Trophoblast cell (in vitro differentiated cells and primary cell): Measurements from ENCODE around the gene RGS4.

Experiments used
- DNase-seq, 2 donors: peaks; one replicate each; pipeline ENCODE4 v3.0.0-alpha.2; 2016
- H2AFZ ChIP-seq: 2 replicates; pipeline ENCODE4 v1.6.1; 2013; ENCODE audit warnings: low read length, moderate library complexity, mild to moderate bottlenecking; ENCODE audit not compliant: insufficient read depth, poor library complexity
- H2AK5ac ChIP-seq: 2 replicates; pipeline ENCODE4 v1.6.1; 2013; ENCODE audit warnings: mild to moderate bottlenecking, low read length
- H2BK120ac ChIP-seq: 2 replicates; pipeline ENCODE4 v1.6.1; 2013; ENCODE audit warnings: low read length, mild to moderate bottlenecking, moderate library complexity; ENCODE audit not compliant: insufficient read depth, poor library complexity
- H2BK12ac ChIP-seq: 2 replicates; pipeline ENCODE4 v1.6.1; 2013; ENCODE audit warnings: mild to moderate bottlenecking, low read length, moderate library complexity
- H2BK5ac ChIP-seq: 2 replicates; pipeline ENCODE4 v1.6.1; 2013; ENCODE audit warnings: low read length, low read depth, moderate library complexity, mild to moderate bottlenecking; ENCODE audit not compliant: poor library complexity
- H3K14ac ChIP-seq: 2 replicates; pipeline ENCODE4 v1.6.1; 2013; ENCODE audit warnings: mild to moderate bottlenecking, low read length
- H3K18ac ChIP-seq: 2 replicates; pipeline ENCODE4 v1.6.1; 2013; ENCODE audit warnings: mild to moderate bottlenecking, low read length
- H3K23ac ChIP-seq: 2 replicates; pipeline ENCODE4 v1.6.1; 2013; ENCODE audit warnings: low read length
- H3K27ac ChIP-seq: 2 replicates; pipeline ENCODE4 v1.5.1; 2013; ENCODE audit warnings: low read depth, mild to moderate bottlenecking, inconsistent platforms, low read length, moderate library complexity
- H3K27me3 ChIP-seq: 2 replicates; pipeline ENCODE4 v1.6.1; 2013; ENCODE audit warnings: inconsistent platforms, mild to moderate bottlenecking, low read length, moderate library complexity; ENCODE audit not compliant: insufficient read depth
- H3K36me3 ChIP-seq, 2 experiments: 1 replicate in 1 of 2; 2 replicates in 1 of 2; pipeline ENCODE4 v1.6.1; 2013; ENCODE audit warnings: low read length in 2 of 2, mild to moderate bottlenecking in 2 of 2, moderate library complexity in 1 of 2; ENCODE audit not compliant: insufficient read depth in 2 of 2, control insufficient read depth in 1 of 2
- H3K4ac ChIP-seq: 2 replicates; pipeline ENCODE4 v1.6.1; 2013; ENCODE audit warnings: low read depth, mild to moderate bottlenecking, low read length, moderate library complexity
- H3K4me1 ChIP-seq, 2 experiments: 1 replicate in 1 of 2; 2 replicates in 1 of 2; pipeline ENCODE4 v1.6.1; 2013; ENCODE audit warnings: low read length in 2 of 2, mild to moderate bottlenecking in 2 of 2, moderate library complexity in 1 of 2; ENCODE audit not compliant: insufficient read depth in 2 of 2, control insufficient read depth in 1 of 2
- H3K4me2 ChIP-seq: 2 replicates; pipeline ENCODE4 v1.6.1; 2013; ENCODE audit warnings: inconsistent platforms, mild to moderate bottlenecking, low read length, moderate library complexity
- H3K4me3 ChIP-seq: 2 replicates; pipeline ENCODE4 v1.5.1; 2013; ENCODE audit warnings: mild to moderate bottlenecking, low read depth, low read length, inconsistent platforms
- H3K79me1 ChIP-seq: one replicate; pipeline ENCODE4 v1.6.1; 2013; ENCODE audit warnings: low read length
- H3K79me2 ChIP-seq: 2 replicates; pipeline ENCODE4 v1.6.1; 2013; ENCODE audit warnings: low read length, mild to moderate bottlenecking; ENCODE audit not compliant: control insufficient read depth, insufficient read depth, poor library complexity
- H3K9ac ChIP-seq: 2 replicates; pipeline ENCODE4 v1.6.1; 2013; ENCODE audit warnings: mild to moderate bottlenecking, low read length
- H3K9me3 ChIP-seq: 2 replicates; pipeline ENCODE4 v1.6.1; 2013; ENCODE audit warnings: low read depth, mild to moderate bottlenecking, control low read depth, inconsistent platforms, low read length; ENCODE audit not compliant: insufficient read depth
- H4K12ac ChIP-seq: 2 replicates; pipeline ENCODE4 v1.6.1; 2013; ENCODE audit warnings: low read depth, mild to moderate bottlenecking, low read length, moderate library complexity
- H4K8ac ChIP-seq: 2 replicates; pipeline ENCODE4 v1.6.1; 2013; ENCODE audit warnings: low read depth, mild to moderate bottlenecking, low read length, moderate library complexity
- H4K91ac ChIP-seq: one replicate; pipeline ENCODE4 v1.6.1; 2013; ENCODE audit warnings: low read depth, mild to moderate bottlenecking, low read length, moderate library complexity
- WGBS: extraction: QIAGEN DNeasy Blood & Tissue Kit; methylation state at CpG from one replicate; pipeline ENCODE4 v1.1.7; 2013; ENCODE audit warnings: missing lambda C conversion rate; ENCODE audit not compliant: insufficient read length, insufficient coverage; ENCODE audit errors: extremely low coverage; 5-methylcytosine and 5-hydroxymethylcytosine counted together

The RGS4 gene

DNA sequence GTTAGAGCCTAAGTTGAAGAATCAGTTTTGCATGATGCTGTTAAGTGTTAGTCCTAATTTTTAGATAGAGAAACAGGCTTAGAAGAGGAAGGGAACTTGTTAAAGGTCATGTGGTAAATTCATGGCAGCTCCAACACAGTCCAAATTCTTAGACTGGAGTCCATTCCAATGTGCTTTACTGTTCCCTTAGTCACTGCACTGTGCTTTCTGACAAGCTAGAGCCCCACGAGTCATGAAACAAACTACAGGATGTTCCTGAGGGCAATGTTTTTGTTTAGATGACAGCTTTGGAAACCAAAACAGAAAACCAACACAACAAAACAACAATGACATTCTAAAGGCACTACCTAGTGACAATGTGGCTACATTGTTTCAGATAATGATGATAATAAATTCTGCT lies 23.1 kb upstream of the RGS4 start:
- Histone ChIP-seq H3K27me3 (no peaks in the 10 kb centered on the region), H3K9ac (no peak overlapping the region), H2AFZ (no peak overlapping the region), H3K79me1 (no peaks in the 10 kb centered on the region), H2BK5ac (no peak overlapping the region), H4K12ac (no peak overlapping the region), H3K9me3 (no peaks in the 10 kb centered on the region), H3K4ac (no peak overlapping the region), H3K36me3 (no peaks in the 10 kb centered on the region), H3K4me1 (no peaks in the 10 kb centered on the region), H3K23ac (no peak overlapping the region), H3K4me3 (no peak overlapping the region), H3K4me2 (no peak overlapping the region), H2BK120ac (no peak overlapping the region), H2AK5ac (no peak overlapping the region), H4K91ac (no peak overlapping the region), H4K8ac (no peak overlapping the region), H3K18ac (no peak overlapping the region), H2BK12ac (no peak overlapping the region), H3K14ac (no peak overlapping the region), H3K27ac (no peak overlapping the region), H3K79me2 (no peaks in the 10 kb centered on the region)
- DNase-seq: peak in 1 of 2 donors; percentile 39
- WGBS: no CpG with 5 or more reads among the region's 1 CpG

DNA sequence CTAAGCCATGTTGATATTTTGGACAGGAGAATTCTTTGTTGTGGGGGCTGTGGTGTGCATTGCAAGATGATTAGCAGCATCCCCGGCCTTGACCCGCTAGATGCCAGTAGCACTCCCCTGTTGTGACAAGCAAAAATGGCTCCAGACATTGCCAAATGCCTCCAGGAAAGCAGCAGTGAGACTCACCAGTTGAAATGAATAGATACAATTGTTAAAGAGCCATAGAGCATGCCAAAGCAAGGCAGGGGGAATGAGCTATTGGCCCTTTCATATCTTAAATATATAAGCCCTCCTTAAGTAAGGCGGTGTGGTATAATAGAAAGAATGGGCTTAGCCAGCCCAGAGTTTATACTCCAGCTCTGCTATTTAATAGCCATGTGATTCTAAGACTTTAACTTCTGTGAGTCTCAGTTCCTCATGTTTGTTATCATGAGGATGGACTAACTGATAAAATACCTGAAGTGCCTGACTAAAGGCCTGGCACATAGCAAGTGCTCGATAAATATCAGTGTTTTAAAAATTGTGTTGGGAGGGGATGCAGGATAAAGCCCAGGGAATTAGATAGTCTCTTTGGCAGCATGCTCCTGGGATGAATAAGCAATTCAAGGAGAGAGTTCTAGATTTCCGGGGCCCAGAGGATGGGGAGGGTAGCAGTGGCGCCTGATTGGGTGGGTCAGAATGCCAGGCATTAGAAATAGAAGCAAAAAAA lies 21.1 kb upstream of the RGS4 start:
- no peaks in the 10 kb centered on the region for H3K79me1 ChIP-seq
- H3K4me1 ChIP-seq: no peaks in the 10 kb centered on the region
- no peaks in the 10 kb centered on the region for H3K36me3 ChIP-seq
- H3K4ac ChIP-seq: no peak overlapping the region
- no peak overlapping the region for H2AFZ ChIP-seq
- peak; percentile 6 to 43 for DNase-seq
- no peak overlapping the region for H3K23ac ChIP-seq
- H3K27ac ChIP-seq: no peak overlapping the region
- WGBS: no CpG with 5 or more reads among the region's 6 CpGs
- no peak overlapping the region for H2BK5ac ChIP-seq
- no peak overlapping the region for H4K12ac ChIP-seq
- no peak overlapping the region for H3K18ac ChIP-seq
- H3K9ac ChIP-seq: no peak overlapping the region
- no peak overlapping the region for H3K4me3 ChIP-seq
- H3K14ac ChIP-seq: no peak overlapping the region
- H3K79me2 ChIP-seq: no peaks in the 10 kb centered on the region
- no peak overlapping the region for H4K8ac ChIP-seq
- H3K4me2 ChIP-seq: no peak overlapping the region
- H3K9me3 ChIP-seq: no peaks in the 10 kb centered on the region
- H2BK12ac ChIP-seq: no peak overlapping the region
- H2BK120ac ChIP-seq: no peak overlapping the region
- H3K27me3 ChIP-seq: no peaks in the 10 kb centered on the region
- no peak overlapping the region for H2AK5ac ChIP-seq
- H4K91ac ChIP-seq: no peak overlapping the region

DNA sequence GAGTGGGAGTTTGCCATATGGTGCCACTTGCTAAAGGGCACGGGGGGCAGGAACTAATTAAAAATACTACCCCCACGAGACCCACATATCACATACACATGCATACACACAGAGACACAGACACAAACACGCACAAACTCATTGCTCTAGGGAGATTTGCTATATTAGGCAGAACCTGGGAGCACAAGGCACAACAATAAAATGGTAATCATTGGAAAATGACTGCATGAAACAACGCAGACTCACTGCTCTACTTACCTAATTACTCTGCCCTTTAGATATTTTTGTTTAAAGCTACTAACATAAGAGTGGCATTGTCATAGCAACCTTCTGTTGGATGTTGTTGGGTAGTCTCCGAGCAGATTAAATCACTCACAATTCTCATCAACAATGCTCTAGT lies 20.3 kb upstream of the RGS4 start:
- Histone ChIP-seq H3K4me3 (no peak overlapping the region), H3K27me3 (no peaks in the 10 kb centered on the region), H2BK5ac (no peak overlapping the region), H2BK120ac (no peak overlapping the region), H3K18ac (no peak overlapping the region), H3K4me1 (no peaks in the 10 kb centered on the region), H2AK5ac (no peak overlapping the region), H4K91ac (no peak overlapping the region), H2BK12ac (no peak overlapping the region), H4K12ac (no peak overlapping the region), H4K8ac (no peak overlapping the region), H3K23ac (no peak overlapping the region), H3K4me2 (no peak overlapping the region), H2AFZ (no peak overlapping the region), H3K79me2 (no peaks in the 10 kb centered on the region), H3K9ac (no peak overlapping the region), H3K27ac (no peak overlapping the region), H3K79me1 (no peaks in the 10 kb centered on the region), H3K36me3 (no peaks in the 10 kb centered on the region), H3K4ac (no peak overlapping the region), H3K14ac (no peak overlapping the region), H3K9me3 (no peaks in the 10 kb centered on the region)
- no peak for DNase-seq
- whole genome bisulfite sequencing: no CpG with 5 or more reads among the region's 5 CpGs

DNA sequence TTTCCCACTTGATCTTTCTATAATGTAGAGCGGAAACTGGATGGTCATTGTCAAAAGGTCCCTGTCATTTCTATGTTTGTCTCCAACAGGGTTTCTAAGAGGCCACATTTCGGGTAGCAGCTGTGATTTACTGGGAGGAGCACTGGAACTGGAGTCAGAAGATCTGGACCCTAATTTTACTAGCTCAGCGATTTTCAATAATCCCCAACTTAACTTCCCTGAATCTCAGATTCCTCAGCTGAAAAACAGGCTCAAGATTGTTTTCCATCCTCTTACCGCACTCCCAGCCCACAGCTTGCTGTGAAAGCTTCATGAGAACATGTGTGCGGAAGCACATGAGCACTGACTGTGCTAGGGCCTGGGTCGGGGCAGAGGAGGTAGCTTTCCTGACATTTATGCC lies 19.9 kb upstream of the RGS4 start:
- Histone ChIP-seq H3K14ac (no peak overlapping the region), H3K27ac (no peak overlapping the region), H3K9me3 (no peaks in the 10 kb centered on the region), H3K18ac (no peak overlapping the region), H4K12ac (no peak overlapping the region), H3K23ac (no peak overlapping the region), H2AK5ac (no peak overlapping the region), H2BK5ac (no peak overlapping the region), H2BK120ac (no peak overlapping the region), H3K79me1 (no peaks in the 10 kb centered on the region), H3K9ac (no peak overlapping the region), H3K4me2 (no peak overlapping the region), H2BK12ac (no peak overlapping the region), H4K91ac (no peak overlapping the region), H3K4me1 (peaks cover 0 to 2% of the 10 kb centered on the region in 2 experiments), H3K4me3 (no peak overlapping the region), H3K79me2 (no peaks in the 10 kb centered on the region), H3K36me3 (no peaks in the 10 kb centered on the region), H2AFZ (no peak overlapping the region), H4K8ac (no peak overlapping the region), H3K4ac (no peak overlapping the region), H3K27me3 (no peaks in the 10 kb centered on the region)
- no peak for DNase-seq
- WGBS: no CpG with 5 or more reads among the region's 6 CpGs
